Measurements from ENCODE around the gene CYP27C1. TPM values are rescaled to one million over a fixed set of nuclear protein-coding genes. Genes with fewer than 3 reads are reported as not detected.

CYP27C1 gene
- total and polyA plus RNA-seq, 10 of the 15 experiments (the other 5 are each of a cell fraction or from before 2014, with no cell fraction given) = not detected

- FAIRE-seq = no peak
- TF ChIP-seq BMI1 (IDR thresholded peaks at IDR 0.05; ENCODE audit: borderline replicate concordance) (no peak), ZBTB11 (CRISPR knock-in tag; IDR thresholded peaks at IDR 0.05) (no peak), MXI1 (IDR thresholded peaks at IDR 0.05; ENCODE audit: low read depth, low read length) (no peak), E2F4 (IDR thresholded peaks at IDR 0.05; ENCODE audit: low read depth, low read length) (no peak), MYC (IDR thresholded peaks at IDR 0.05; ENCODE audit: insufficient read depth, insufficient read length, insufficient replicate concordance, low read length, severe bottlenecking) (no peak), SIN3A (IDR thresholded peaks at IDR 0.05; ENCODE audit: low read depth, low read length) (no peak), FOXK2 (IDR thresholded peaks at IDR 0.05) (no peak), ZBTB4 (CRISPR knock-in tag; IDR thresholded peaks at IDR 0.05) (no peak), REST (IDR thresholded peaks at IDR 0.05; ENCODE audit: low read depth, low read length) (no peak)
Measured at GRCh38 chr2:127261804-127262406, 41.8 kb upstream of the CYP27C1 start.

More at GRCh38 chr2:127261804-127262406, 41.8 kb upstream of the CYP27C1 start:
- H2AFZ ChIP-seq (ENCODE audit: control insufficient read depth, low read depth, low read length) = no peak overlapping the region
- no peak overlapping the region for H3K9ac ChIP-seq (ENCODE audit: control insufficient read depth, insufficient read depth, low read length)
- in situ Hi-C loops (cut with MboI) (no loop called here), intact Hi-C loops (cut with micrococcal nuclease; ENCODE audit: unreplicated experiment) (no loop called here)
- ATAC-seq = no peak
- SMC1A ChIA-PET (ENCODE audit: uncharacterized antibody, unreplicated experiment) = no interaction called here
- 98% methylated on average over 8 of the region's 8 CpGs for WGBS (ENCODE audit: insufficient coverage, insufficient replicate concordance, low lambda C conversion rate, missing lambda C conversion rate)
- CTCF ChIA-PET = no interaction called here
- POLR2A ChIA-PET = no interaction called here
- RAD21 ChIA-PET (ENCODE audit: unreplicated experiment) = no interaction called here
- no peak overlapping the region for H3K4me2 ChIP-seq (ENCODE audit: control insufficient read depth, insufficient read depth)
- no peaks in the 10 kb centered on the region for H3K9me3 ChIP-seq (replicated peaks; ENCODE audit: control insufficient read depth, insufficient read depth, low read length)
- no peak overlapping the region for H3K4me3 ChIP-seq
- no peaks in the 10 kb centered on the region for H3K4me1 ChIP-seq (ENCODE audit: control insufficient read depth, insufficient read depth, low read length)
- no peak for DNase-seq (ENCODE audit: low read depth, low spot score)
- H3K79me2 ChIP-seq (ENCODE audit: control insufficient read depth, insufficient read depth, low read length) = no peaks in the 10 kb centered on the region
- H3K27ac ChIP-seq (ENCODE audit: control insufficient read depth, insufficient read depth) = no peak overlapping the region
- H3K27me3 ChIP-seq (replicated peaks in 1 of 2; ENCODE audit: control insufficient read depth in 2 of 2, insufficient read depth in 2 of 2, low read length in 1 of 2) = no peaks in the 10 kb centered on the region
- H4K20me1 ChIP-seq (ENCODE audit: control insufficient read depth, insufficient read depth) = no peaks in the 10 kb centered on the region
- no TSS peak for BruUV-seq (replicated peaks)
- H3K36me3 ChIP-seq (ENCODE audit: control insufficient read depth in 2 of 2, insufficient read depth in 2 of 2, low read length in 1 of 2) = peaks cover 12 to 23% of the 10 kb centered on the region in 2 experiments
